ENCODE measurements around the gene DOCK10.

GRCh38 chr2:224716921-224717320 is 325.3 kb downstream of the DOCK10 start:
- TF ChIP-seq CTCF (IDR thresholded peaks at IDR 0.05): no peak
- TF ChIP-seq POLR2A (IDR thresholded peaks at IDR 0.05): no peak

Measured in heart left ventricle (tissue), 13 donors.